Measurements from ENCODE around the gene ITGAE. TPM values are rescaled to one million over a fixed set of nuclear protein-coding genes. Genes with fewer than 3 reads are reported as not detected.
A peak's percentile ranks its signal among the peaks of the same experiment; 100 is the strongest.
"Not testable (repeated sequence)": the region's sequence is repeated elsewhere in the genome, so short reads cannot be mapped to it uniquely, and the experiment has no call there.

Gene ITGAE
- total RNA-seq, 1 donor from 2014 or later: 21.2 TPM

DNA sequence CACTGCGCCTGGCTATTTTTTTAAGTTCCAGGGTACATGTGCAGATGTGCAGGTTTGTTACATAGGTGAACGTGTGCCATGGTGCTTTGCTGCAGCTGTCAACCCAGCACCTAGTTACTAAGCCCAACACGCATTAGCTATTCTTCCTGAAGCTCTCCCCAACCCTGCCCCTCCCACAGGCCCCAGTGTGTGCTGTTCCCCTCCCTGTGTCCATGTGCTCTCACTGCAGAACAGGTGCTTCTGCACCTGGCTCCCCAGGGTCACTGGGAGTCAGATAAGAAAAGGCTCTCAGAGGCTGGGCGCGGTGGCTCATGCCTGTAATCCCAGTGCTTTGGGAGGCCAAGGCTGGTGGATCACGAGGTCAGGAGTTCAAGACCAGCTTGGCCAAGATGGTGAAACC is 71.1 kb downstream of the ITGAE start:
- DNase-seq (ENCODE audit: low spot score): no peak

DNA sequence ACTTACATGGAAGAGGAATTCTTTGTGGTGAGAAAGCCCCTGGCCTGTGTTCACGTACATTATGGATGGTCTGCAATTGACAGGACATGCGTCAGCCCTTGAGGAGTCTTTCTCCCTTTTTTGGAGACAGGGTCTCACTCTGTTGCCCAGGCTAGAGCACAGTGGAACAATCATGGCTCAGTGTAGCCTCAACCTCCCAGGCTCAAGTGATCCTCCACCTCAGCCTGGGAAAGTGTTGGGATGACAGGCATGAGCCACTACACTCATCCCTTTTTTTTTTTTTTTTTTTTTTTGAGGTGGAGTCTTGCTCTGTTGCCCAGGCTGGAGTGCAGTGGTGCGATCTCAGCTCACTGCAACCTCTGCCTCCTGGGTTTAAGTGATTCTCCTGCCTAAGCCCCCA is 72.9 kb downstream of the ITGAE start:
- not testable (repeated sequence) for DNase-seq (ENCODE audit: low spot score)

GRCh38 chr17:3727041-3727440 is 73.9 kb downstream of the ITGAE start:
- no peak for DNase-seq (ENCODE audit: low spot score)

GRCh38 chr17:3724378-3725077 is 76.5 kb downstream of the ITGAE start:
- DNase-seq (ENCODE audit: low spot score): no peak

GRCh38 chr17:3723556-3724377 is 77.2 kb downstream of the ITGAE start, which contains the start of gene HASPIN:
TSS of gene HASPIN (plus strand) at chr17:3723903. CDS start at chr17:3723936, 33 bp downstream.
- peak; percentile 93 for DNase-seq (ENCODE audit: low spot score)

DNA sequence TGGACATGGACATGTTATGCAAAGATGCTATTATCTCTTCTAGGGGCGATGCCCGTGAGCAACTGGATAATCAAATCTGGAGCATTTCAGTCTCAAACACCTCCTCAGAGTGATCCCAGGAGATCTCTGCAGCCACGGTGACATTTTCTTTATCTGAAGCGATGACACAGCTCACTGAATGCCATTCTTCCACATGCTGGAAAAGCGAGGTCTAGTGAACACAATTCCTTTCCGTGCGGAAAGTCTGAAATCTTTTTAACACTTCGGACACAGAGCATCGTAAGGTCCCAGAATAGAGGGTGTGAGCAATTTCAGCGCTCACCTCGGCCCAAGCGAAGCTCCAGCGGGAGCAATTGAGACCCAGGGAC is 77.8 kb downstream of the ITGAE start:
- DNase-seq (ENCODE audit: low spot score): no peak

- DNase-seq (ENCODE audit: low spot score): no peak
These were observed 78.3 kb downstream of the ITGAE start for GRCh38 chr17:3722716-3723115.

DNA sequence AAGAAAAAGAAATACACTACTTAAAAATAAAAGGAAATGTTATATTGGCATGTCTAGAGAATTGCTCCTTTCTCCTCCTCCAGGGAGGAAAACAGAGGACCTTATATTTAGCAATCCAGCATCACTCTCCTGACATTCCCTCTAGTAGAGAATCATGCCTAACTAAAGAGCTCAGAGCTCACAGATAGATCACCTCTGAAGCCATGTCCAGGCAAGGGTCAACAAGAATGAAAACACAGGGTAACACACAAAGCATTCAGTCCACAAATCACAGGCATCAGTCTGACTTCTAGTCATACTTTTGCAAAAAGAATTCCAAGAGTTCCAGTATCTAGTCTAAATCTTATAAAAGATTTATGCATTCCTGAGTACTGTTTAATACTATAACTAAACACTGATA is 81.7 kb downstream of the ITGAE start:
- DNase-seq (ENCODE audit: low spot score): no peak

GRCh38 chr17:3718201-3718600 is 82.8 kb downstream of the ITGAE start:
- DNase-seq (ENCODE audit: low spot score): no peak

DNA sequence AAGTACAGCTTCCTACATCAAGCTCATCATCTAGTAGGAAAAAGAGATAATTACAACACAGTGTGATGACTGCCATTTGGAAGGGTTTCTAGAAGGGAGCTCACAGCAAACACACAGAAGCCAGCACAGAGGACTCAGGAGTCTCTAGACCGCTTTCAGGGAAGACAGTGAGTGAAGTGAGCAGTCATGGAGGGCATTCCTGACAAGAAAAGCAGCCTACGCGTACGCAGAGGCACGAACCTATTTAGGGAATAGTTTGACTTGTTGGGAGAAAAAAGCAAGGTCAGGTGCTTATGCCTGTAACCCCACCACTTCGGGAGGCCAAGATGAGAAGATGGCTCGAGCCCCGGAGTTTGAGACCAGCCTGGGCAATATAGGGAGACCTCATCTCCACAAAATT is 85.7 kb downstream of the ITGAE start:
- no peak for DNase-seq (ENCODE audit: low spot score)

DNA sequence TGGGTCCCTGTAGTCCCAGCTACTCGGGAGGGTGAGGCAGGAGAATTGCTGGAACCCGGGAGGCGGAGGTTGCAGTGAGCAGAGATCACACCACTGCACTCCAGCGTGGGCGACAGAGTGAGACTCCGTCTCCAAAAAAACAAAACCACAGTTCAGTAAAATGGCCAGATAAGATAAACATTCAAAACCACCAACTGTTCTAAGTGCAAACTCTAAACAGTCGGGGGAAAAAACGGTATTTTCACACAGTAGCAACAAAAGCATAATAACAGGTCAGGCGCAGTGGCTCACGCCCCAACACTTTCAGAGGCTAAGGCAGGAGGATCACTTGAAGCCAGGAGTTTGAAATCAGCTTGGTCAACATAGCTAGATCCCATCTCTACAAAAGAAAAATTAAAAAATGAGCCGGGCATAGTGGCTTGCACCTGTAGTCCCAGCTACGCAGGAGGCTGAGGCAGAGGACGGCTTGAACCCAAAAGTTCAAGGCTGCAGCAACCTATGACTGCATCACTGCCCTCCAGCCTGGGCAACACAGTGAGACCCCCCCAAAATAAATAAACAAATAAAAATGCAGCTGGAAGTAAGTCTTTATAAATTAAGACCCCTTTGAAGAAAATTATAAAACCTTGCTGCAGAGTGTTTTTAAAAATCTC is 88.1 kb downstream of the ITGAE start:
- no peak for DNase-seq (ENCODE audit: low spot score)

- peak; percentile 19 for DNase-seq (ENCODE audit: low spot score)
These were observed 90.0 kb downstream of the ITGAE start for GRCh38 chr17:3710951-3711383.

- no peak for DNase-seq (ENCODE audit: low spot score)
These were observed 92.6 kb downstream of the ITGAE start for GRCh38 chr17:3708366-3708765.

GRCh38 chr17:3705718-3705984 is 95.3 kb downstream of the ITGAE start:
- DNase-seq (ENCODE audit: low spot score): not testable (repeated sequence)

DNA sequence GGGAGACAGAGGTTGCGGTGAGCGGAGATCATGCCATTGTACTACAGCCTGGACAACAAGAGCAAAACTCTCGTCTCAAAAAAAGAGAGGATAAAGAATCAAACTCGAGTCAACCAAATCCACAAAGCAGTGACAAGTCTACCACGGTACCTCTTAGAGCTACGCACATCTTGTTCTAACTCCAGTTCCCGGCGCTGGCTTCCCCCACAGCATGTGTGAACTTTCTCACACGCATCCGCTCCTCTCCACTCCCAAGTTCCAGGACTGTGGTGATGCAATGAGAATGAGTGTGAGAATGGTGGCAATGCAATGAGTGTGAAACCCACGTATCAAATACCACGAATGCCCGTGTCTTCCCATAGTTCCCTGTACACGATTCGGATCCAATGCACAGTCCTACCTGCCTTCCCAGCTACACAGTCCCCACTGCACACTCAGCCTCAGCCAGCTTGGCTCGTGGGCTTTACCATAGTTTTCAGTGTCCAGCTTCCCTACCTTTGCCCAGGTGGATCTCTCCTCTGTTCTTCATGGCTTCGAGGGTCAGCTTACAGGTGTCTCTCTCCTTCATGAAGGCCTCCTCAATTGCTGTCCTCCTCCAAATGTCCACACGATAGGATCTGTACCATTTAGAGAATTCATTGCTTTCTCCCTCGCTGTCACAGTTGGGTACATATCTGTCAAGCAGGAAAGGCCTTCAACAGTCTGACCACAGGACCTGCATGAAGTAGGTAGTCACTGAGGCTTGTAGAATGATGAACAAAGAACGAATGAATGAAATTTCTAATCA is 95.9 kb downstream of the ITGAE start:
- no peak for DNase-seq (ENCODE audit: low spot score)

DNA sequence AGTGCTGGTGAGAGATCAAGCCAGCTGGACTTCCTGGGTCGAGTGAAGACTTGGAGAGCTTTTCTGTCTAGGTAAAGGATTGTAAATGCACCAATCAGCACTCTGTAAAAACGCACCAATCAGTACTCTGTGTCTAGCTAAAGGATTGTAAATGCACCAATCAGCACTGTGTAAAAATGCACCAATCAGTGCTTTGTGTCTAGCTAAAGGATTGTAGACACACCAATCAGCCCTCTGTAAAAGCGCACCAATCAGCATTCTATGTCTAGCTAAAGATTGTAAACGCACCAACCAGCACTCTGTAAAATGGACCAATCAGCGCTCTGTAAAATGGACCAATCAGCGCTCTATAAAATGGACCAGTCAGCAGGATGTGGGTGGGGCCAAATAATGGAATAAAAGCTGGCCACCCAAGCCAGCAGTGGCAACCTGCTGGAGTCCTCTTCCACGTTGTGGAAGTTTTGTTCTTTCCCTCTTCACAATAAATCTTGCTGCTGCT is 98.9 kb downstream of the ITGAE start:
- DNase-seq (ENCODE audit: low spot score): not testable (repeated sequence)

GRCh38 chr17:3699951-3700350 is 101.0 kb downstream of the ITGAE start:
- no peak for DNase-seq (ENCODE audit: low spot score)

DNA sequence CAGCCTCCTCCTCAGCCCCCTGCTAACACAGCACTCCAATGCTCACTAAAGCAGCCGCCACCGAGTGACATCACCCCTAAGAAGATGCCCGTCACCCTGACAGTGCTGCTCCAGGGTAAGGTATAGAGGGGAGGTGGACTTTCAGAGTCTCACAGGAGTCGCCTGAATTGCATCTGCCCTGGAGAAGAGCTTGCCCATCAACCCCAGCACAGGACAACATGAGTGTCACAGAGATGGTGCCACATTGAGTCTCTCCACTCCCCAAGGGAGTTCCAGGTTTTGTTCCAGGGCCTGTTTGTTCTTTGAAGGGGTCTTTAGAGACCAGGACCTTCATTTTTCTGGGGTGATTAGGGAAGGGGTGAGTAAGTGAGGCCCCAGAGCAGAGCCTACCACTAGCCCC is 102.8 kb downstream of the ITGAE start:
- no peak for DNase-seq (ENCODE audit: low spot score)

DNA sequence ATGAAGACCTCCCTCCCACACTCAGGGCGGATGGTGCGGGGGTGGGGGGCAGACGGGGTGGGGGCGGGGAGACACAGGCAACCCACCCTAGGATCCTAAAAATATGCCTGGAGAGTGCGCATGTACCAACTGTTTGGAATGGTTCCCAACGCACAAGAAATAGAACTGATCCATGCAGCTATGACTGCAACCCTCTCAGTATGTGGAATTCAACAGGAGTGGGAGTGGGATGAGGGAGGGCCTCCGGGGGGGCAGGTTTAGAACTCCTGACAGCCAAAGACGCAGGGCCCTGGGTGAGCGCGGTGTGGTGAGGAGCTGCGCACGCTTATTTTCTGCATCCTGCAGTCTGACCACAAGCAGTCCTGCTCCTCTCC is 103.9 kb downstream of the ITGAE start:
- DNase-seq (ENCODE audit: low spot score): no peak

- DNase-seq (ENCODE audit: low spot score): no peak
These were observed 105.1 kb downstream of the ITGAE start, which contains the start of gene P2RX5 for GRCh38 chr17:3695723-3696411. TSS of gene P2RX5 (minus strand) at chr17:3696155. CDS start at chr17:3696005, 150 bp downstream.

GRCh38 chr17:3695129-3695722 is 105.8 kb downstream of the ITGAE start:
- DNase-seq (ENCODE audit: low spot score): no peak
